GM23338 (cell line): Measurements from ENCODE around the gene GAPVD1. TPM values are rescaled to one million over a fixed set of nuclear protein-coding genes. Genes with fewer than 3 reads are reported as not detected.
A peak's percentile ranks its signal among the peaks of the same experiment; 100 is the strongest.

Source experiments
- ATAC-seq: fragments of 200-7000 bp; cut with Tn5 transposase; 3 replicates; pipeline ENCODE4 v1.9.1; 2020
- DNase-seq: peaks from one replicate; pipeline ENCODE4 v3.0.0-alpha.2; 2015; ENCODE audit warnings: low spot score
- H2AFZ ChIP-seq: fragments of 200-600 bp; sonication (generic); 2 replicates; pipeline ENCODE4 v1.8.0; 2016; ENCODE audit warnings: antibody characterized with exemption, mild to moderate bottlenecking, moderate library complexity
- H3F3A ChIP-seq: fragments of 200-600 bp; sonication (generic); replicated peaks from 2 replicates; pipeline ENCODE4 v1.8.0; 2017; ENCODE audit warnings: antibody characterized with exemption, mixed run types, low read depth
- H3K27ac ChIP-seq: fragments of 200-600 bp; sonication (generic); 2 replicates; pipeline ENCODE4 v1.6.1; 2016; ENCODE audit warnings: low read depth
- H3K27me3 ChIP-seq: fragments of 200-600 bp; sonication (generic); 2 replicates; pipeline ENCODE4 v1.8.0; 2016; ENCODE audit warnings: mild to moderate bottlenecking, mixed run types, moderate library complexity; ENCODE audit not compliant: insufficient read depth
- H3K36me3 ChIP-seq: fragments of 200-600 bp; sonication (generic); 2 replicates; pipeline ENCODE4 v1.8.0; 2016; ENCODE audit warnings: mild to moderate bottlenecking; ENCODE audit not compliant: insufficient read depth
- H3K4me1 ChIP-seq: fragments of 200-600 bp; sonication (generic); 2 replicates; pipeline ENCODE4 v1.8.0; 2016; ENCODE audit warnings: mild to moderate bottlenecking, moderate library complexity; ENCODE audit not compliant: insufficient read depth
- H3K4me2 ChIP-seq: fragments of 200-600 bp; sonication (generic); 2 replicates; pipeline ENCODE4 v1.7.1; 2017; ENCODE audit warnings: mixed run types
- H3K4me3 ChIP-seq: fragments of 200-600 bp; sonication (generic); 2 replicates; pipeline ENCODE4 v1.6.1; 2016; ENCODE audit warnings: mixed run types
- H3K79me2 ChIP-seq: fragments of 200-600 bp; sonication (generic); replicated peaks from 2 replicates; pipeline ENCODE4 v1.8.0; 2017; ENCODE audit warnings: mild to moderate bottlenecking; ENCODE audit not compliant: insufficient read depth
- H3K9me2 ChIP-seq: fragments of 200-600 bp; sonication (generic); 2 replicates; pipeline ENCODE4 v1.8.0; 2017; ENCODE audit not compliant: insufficient read depth
- H4K20me1 ChIP-seq: fragments of 200-600 bp; sonication (generic); replicated peaks from 2 replicates; pipeline ENCODE4 v1.8.0; 2017; ENCODE audit warnings: mild to moderate bottlenecking; ENCODE audit not compliant: insufficient read depth
- H3K27ac Mint-ChIP-seq: 2 replicates; pipeline ENCODE4 v1.8.0; 2020; ENCODE audit warnings: inconsistent platforms, mild to moderate bottlenecking, moderate library complexity, mixed read lengths
- H3K27me3 Mint-ChIP-seq: 3 replicates; pipeline ENCODE4 v1.8.0; 2022; ENCODE audit warnings: low read depth, mild to moderate bottlenecking, moderate library complexity, mixed read lengths, inconsistent platforms; ENCODE audit not compliant: insufficient read depth, poor library complexity
- H3K36me3 Mint-ChIP-seq: 3 replicates; pipeline ENCODE4 v1.8.0; 2021; ENCODE audit warnings: low read depth, mild to moderate bottlenecking, inconsistent platforms, moderate library complexity, mixed read lengths
- H3K4me1 Mint-ChIP-seq: 3 replicates; pipeline ENCODE4 v1.8.0; 2020; ENCODE audit warnings: mild to moderate bottlenecking, inconsistent platforms, mixed read lengths
- H3K4me3 Mint-ChIP-seq: 3 replicates; pipeline ENCODE4 v1.8.0; 2021; ENCODE audit warnings: moderate library complexity, mild to moderate bottlenecking, inconsistent platforms, mixed read lengths
- H3K9me3 Mint-ChIP-seq: 3 replicates; pipeline ENCODE4 v1.8.0; 2020; ENCODE audit warnings: moderate library complexity, mild to moderate bottlenecking, inconsistent platforms, mixed read lengths
- CREB1 ChIP-seq: fragments of 250-450 bp; sonication (Bioruptor Pico); IDR thresholded peaks from 2 replicates; pipeline ENCODE4 v1.5.0; 2020; ENCODE audit warnings: low read depth, mild to moderate bottlenecking, moderate library complexity
- CTCF ChIP-seq, 2 experiments: fragments of 200-600 bp in 1 of 2; sonication (generic) in 1 of 2; conservative IDR thresholded peaks; 2 replicates each; pipeline versions ENCODE4 v1.5.1 to v1.6.1; 2016 to 2017; ENCODE audit warnings: antibody characterized with exemption in 2 of 2, low read depth in 2 of 2, mild to moderate bottlenecking in 2 of 2, moderate library complexity in 1 of 2
- ETS1 ChIP-seq: IDR thresholded peaks from 2 replicates; pipeline ENCODE4 v1.6.1; 2016; ENCODE audit warnings: antibody characterized with exemption
- EZH2phosphoT487 ChIP-seq: fragments of 200-600 bp; sonication (generic); IDR thresholded peaks from one replicate; pipeline ENCODE4 v1.8.1; 2018; ENCODE audit warnings: antibody characterized with exemption; ENCODE audit not compliant: unreplicated experiment
- JUNB ChIP-seq: IDR thresholded peaks from one replicate; pipeline ENCODE4 v1.6.1; 2016; ENCODE audit warnings: antibody characterized with exemption; ENCODE audit not compliant: unreplicated experiment
- NANOG ChIP-seq: IDR thresholded peaks from 2 replicates; pipeline ENCODE4 v1.6.1; 2016; ENCODE audit warnings: antibody characterized with exemption, borderline replicate concordance
- STAT1 ChIP-seq: IDR thresholded peaks from one replicate; pipeline ENCODE4 v1.6.1; 2016; ENCODE audit warnings: antibody characterized with exemption; ENCODE audit not compliant: unreplicated experiment
- ZNF114 ChIP-seq: fragments of 250-450 bp; sonication (Bioruptor Pico); IDR thresholded peaks from 2 replicates; pipeline ENCODE4 v1.5.0; 2020; ENCODE audit warnings: mild to moderate bottlenecking, moderate library complexity
- ZNF331 ChIP-seq: fragments of 250-450 bp; sonication (Bioruptor Pico); IDR thresholded peaks from 2 replicates; pipeline ENCODE4 v1.5.0; 2020; ENCODE audit warnings: low read depth, mild to moderate bottlenecking, moderate library complexity
- ZNF462 ChIP-seq: fragments of 250-450 bp; sonication (Bioruptor Pico); IDR thresholded peaks from 2 replicates; pipeline ENCODE4 v1.5.0; 2020; ENCODE audit warnings: mild to moderate bottlenecking, moderate library complexity
- polyA plus RNA-seq: library from polyadenylated mRNA; unstranded; fragments of >200 nt; fragmentation: Nextera tagmentation; extraction: Ambion mirVana; gene quantifications from 2 replicates; pipeline ENCODE4 v1.2.1, GENCODE V29; 2016
- total RNA-seq: library from RNA; depleted of rRNA; stranded (reverse); fragments of >200 nt; shearing (Covaris generic); gene quantifications from 2 replicates; pipeline ENCODE4 v1.2.3, GENCODE V29; 2014

GAPVD1 gene
- total and polyA plus RNA-seq, 2 experiments from 2014 or later, result 19.2 to 34.6 TPM

GRCh38 chr9:125411171-125411756, 149.6 kb downstream of the GAPVD1 start (continued):
- TF ChIP-seq ETS1 (no peak), EZH2phosphoT487 (no peak), ZNF331 (CRISPR knock-in tag) (no peak), NANOG (no peak), CTCF (conservative IDR thresholded peaks at IDR 0.05; ENCODE audit: low read depth in 2 of 2) (no peak)

- no peaks in the 10 kb centered on the region for H3K9me2 ChIP-seq
- H3K79me2 ChIP-seq, result no peaks in the 10 kb centered on the region
- no peak overlapping the region for H3K27ac ChIP-seq
- ATAC-seq (no peak), DNase-seq (no peak)
- H4K20me1 ChIP-seq, result no peaks in the 10 kb centered on the region
- H3K36me3 ChIP-seq, result no peaks in the 10 kb centered on the region
- Mint-ChIP-seq H3K4me1 (peaks cover 10% of the 10 kb centered on the region), H3K36me3 (no peaks in the 10 kb centered on the region), H3K27ac (no peak overlapping the region), H3K27me3 (peaks cover 17% of the 10 kb centered on the region), H3K4me3 (no peak overlapping the region), H3K9me3 (no peaks in the 10 kb centered on the region; the same call in 2 of the 3 replicates)
- no peak overlapping the region for H3K4me2 ChIP-seq
- H2AFZ ChIP-seq, result peak overlapping the region; percentile 88
- H3F3A ChIP-seq, result 0 out of 2 replicates have a peak, but pooled peaks cover 7% of the 10 kb centered on the region
- peaks cover 10% of the 10 kb centered on the region; the same call in 1 of the 2 replicates for H3K27me3 ChIP-seq
- no peaks in the 10 kb centered on the region for H3K4me1 ChIP-seq
- H3K4me3 ChIP-seq, result no peak overlapping the region
- TF ChIP-seq CTCF (conservative IDR thresholded peaks at IDR 0.05; ENCODE audit: low read depth in 2 of 2), result no peak
- no peak for TF ChIP-seq STAT1
- TF ChIP-seq ETS1, result no peak
- TF ChIP-seq ZNF114 (CRISPR knock-in tag), result no peak
- TF ChIP-seq JUNB, result no peak
- no peak for TF ChIP-seq EZH2phosphoT487
- no peak for TF ChIP-seq NANOG
- no peak for TF ChIP-seq ZNF331 (CRISPR knock-in tag)
- no peak for TF ChIP-seq ZNF462
- TF ChIP-seq CREB1 (CRISPR knock-in tag), result no peak
Observed at GRCh38 chr9:125412166-125412565, 150.5 kb downstream of the GAPVD1 start.
